ENCODE measurements around the gene SGMS2. TPM values are rescaled to one million over a fixed set of nuclear protein-coding genes. Genes with fewer than 3 reads are reported as not detected.

SGMS2 gene
- total RNA-seq, 1 experiment from 2014 or later: 77.8 TPM

DNA sequence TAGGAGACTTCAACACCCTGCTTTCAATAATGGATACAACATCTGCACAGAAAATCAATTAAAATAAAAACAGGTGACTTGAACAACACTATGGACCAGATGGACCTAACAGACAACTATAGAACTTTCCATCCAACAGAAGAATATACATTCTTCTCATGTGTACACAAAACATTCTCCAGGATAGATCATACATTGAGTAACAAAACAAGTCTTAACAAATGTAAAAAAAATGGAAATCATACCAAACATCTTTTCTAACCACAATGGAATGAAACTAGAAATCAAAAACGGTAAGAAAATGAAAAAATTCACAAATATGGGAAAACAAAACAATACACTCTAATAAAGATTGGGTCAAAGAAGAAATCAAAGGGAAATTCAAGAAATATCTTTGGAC, 131.3 kb downstream of the SGMS2 start:
- Mint-ChIP-seq H3K4me1 (ENCODE audit: insufficient read depth, unreplicated experiment) (no peaks in the 10 kb centered on the region), H3K4me3 (ENCODE audit: unreplicated experiment) (no peak overlapping the region), H3K27ac (ENCODE audit: low read depth, unreplicated experiment) (no peak overlapping the region), H3K36me3 (ENCODE audit: insufficient read depth, unreplicated experiment) (peaks cover 4% of the 10 kb centered on the region), H3K27me3 (ENCODE audit: insufficient read depth, unreplicated experiment) (no peaks in the 10 kb centered on the region), H3K9me3 (ENCODE audit: unreplicated experiment) (no peaks in the 10 kb centered on the region)
- DNase-seq (ENCODE audit: unreplicated experiment): no peak
- intact Hi-C loops (cut with micrococcal nuclease): no loop called here
- CTCF ChIA-PET: no interaction called here
- TF ChIP-seq, protein P1, sequence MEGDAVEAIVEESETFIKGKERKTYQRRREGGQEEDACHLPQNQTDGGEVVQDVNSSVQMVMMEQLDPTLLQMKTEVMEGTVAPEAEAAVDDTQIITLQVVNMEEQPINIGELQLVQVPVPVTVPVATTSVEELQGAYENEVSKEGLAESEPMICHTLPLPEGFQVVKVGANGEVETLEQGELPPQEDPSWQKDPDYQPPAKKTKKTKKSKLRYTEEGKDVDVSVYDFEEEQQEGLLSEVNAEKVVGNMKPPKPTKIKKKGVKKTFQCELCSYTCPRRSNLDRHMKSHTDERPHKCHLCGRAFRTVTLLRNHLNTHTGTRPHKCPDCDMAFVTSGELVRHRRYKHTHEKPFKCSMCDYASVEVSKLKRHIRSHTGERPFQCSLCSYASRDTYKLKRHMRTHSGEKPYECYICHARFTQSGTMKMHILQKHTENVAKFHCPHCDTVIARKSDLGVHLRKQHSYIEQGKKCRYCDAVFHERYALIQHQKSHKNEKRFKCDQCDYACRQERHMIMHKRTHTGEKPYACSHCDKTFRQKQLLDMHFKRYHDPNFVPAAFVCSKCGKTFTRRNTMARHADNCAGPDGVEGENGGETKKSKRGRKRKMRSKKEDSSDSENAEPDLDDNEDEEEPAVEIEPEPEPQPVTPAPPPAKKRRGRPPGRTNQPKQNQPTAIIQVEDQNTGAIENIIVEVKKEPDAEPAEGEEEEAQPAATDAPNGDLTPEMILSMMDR (IDR thresholded peaks at IDR 0.05; ENCODE audit: unreplicated experiment): no peak
- POLR2A ChIA-PET: no interaction called here
- BruUV-seq (replicated peaks): no TSS peak

Other genes with a start within 250 kb of the SGMS2 start
- 58.7 and 63.9 TPM in 2 replicates for gene PAPSS1, start 104.7 kb upstream of the SGMS2 start, total RNA-seq (2022)
- gene CYP2U1, start 106.6 kb downstream of the SGMS2 start, total RNA-seq (2022): 2.5 and 2.8 TPM in 2 replicates
- 19.2 and 26.2 TPM in 2 replicates for gene HADH, start 165.0 kb downstream of the SGMS2 start, total RNA-seq (2022)

All from MCF 10A (cell line).